Pulmonary artery endothelial cell (primary cell): ENCODE results near the gene TBC1D9. TPM values are rescaled to one million over a fixed set of nuclear protein-coding genes. Genes with fewer than 3 reads are reported as not detected.

Experiments
- DNase-seq: peaks from one replicate; pipeline ENCODE4 v3.0.0-alpha.2; 2011; ENCODE audit warnings: low read depth, low spot score
- total RNA-seq: library from RNA; depleted of rRNA; stranded (reverse); fragments of >200 nt; gene quantifications from 2 replicates; pipeline ENCODE4 v1.2.3, GENCODE V29; 2014

Gene TBC1D9
- total RNA-seq, 1 donor from 2014 or later = 61.5 TPM

DNA sequence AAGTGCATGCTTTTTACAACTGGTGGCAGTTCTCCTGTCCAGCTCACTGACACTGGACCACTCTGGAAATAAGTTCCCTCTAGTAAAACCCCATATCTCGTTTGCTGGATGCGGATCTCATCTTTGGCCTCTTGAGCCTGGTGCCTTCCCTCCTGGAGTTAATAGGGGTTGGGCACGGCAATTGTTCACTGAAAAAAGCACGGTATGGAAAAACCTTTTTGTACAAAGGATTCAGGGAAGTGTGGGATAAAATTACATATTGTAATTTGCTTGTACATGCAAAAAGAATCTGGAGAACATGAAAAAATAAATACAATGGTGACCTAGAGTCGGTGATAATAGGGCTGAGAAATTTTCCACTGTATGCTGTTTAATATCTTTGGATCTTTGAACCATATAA lies 30.6 kb downstream of the TBC1D9 start:
- DNase-seq = no peak

DNA sequence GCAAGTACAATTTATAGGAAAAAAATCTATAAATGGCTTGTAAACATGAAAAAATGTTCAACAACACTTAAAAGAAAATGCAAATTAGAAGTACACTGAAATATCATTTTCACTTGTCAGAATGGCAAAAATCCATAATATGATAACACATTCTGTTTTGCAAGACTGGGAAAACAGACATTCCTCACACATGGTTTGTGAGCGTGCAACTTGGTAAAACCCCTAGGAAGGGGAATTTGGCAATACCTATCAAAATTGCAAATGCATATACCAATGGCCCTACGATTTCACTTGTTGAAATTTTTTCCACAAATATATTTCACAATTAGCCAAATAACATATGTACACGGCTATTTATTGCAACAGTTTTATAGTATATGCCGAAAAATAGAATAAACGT lies 31.4 kb downstream of the TBC1D9 start:
- DNase-seq = no peak

DNA sequence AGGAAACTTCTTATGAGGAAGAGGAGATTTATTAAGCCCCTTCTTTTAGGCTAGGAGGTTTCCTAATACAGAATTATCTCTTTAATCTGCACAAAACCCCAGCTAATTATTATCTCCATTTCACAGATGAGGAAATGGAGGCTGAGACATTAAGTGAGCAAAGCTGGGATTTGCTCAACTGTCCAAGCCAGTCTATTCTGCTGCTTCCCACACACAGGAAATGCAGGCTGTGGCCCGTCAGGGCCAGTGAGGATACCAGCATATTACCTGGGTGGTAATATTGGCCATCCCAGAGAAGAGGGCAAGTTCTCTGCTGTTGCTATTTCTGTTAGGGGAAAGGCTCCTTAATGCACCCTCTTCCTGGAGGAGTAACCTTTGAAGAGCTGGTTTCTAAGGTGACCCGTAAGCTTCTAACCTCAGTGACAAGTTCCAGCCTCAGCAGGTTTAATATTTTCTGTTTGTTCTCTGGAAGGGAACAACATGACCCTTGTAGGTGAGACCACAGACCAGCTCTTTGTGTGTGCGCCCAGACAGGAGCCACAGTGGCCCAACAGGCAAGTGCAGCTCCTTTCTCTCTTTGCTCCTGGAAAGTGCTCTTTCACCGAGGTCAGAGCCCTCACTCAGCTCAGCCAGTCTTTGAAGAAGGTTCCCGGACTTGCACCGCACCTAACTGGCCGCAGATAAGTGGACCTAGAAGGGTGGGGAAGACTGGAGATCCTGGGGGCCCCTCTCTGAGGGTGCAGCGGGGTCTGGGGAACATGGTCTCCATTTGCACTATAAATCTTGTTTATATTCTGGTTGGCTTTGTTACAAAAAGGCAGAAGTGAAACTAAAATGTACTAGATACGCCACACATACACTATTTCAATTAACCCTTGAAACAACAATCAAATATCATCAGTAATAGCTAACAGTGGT lies 35.5 kb downstream of the TBC1D9 start:
- no peak for DNase-seq

DNA sequence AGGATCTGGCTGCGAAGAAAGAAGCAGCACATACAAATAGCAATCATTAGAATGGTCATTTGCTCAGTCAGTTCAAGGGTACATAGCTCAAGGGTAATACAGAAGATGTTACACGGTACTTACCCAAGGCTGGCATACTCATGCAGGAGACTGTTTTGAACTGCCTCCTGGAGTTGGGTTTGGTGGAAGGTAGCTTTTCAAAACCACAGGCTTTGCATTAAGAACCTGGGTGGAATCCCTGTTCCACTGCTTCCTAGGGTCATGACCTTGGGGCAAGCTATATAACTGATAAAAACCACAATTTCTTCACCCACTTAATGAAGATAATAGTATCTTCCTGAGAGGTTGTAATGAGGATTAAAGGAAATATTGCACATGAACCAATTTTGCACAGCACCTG lies 36.5 kb downstream of the TBC1D9 start:
- no peak for DNase-seq

DNA sequence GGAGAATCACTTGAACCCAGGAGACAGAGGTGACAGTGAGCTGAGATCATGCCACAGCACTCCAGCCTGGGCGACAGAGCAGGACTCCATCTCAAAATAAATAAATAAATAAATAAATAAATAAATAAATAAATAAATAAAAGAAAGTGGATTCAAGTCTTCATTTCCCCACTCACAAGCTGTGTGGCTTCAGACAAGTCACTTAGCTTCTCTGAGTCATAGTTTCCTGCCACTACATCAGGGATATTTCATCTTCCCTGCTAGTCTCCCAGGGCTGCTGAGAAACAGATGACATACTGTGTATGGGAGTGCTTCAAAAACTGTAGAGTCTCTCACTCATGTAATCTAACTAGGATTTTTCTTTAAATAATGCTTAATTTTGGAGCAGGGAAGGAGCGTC lies 37.2 kb downstream of the TBC1D9 start:
- peak; percentile 24 for DNase-seq

DNA sequence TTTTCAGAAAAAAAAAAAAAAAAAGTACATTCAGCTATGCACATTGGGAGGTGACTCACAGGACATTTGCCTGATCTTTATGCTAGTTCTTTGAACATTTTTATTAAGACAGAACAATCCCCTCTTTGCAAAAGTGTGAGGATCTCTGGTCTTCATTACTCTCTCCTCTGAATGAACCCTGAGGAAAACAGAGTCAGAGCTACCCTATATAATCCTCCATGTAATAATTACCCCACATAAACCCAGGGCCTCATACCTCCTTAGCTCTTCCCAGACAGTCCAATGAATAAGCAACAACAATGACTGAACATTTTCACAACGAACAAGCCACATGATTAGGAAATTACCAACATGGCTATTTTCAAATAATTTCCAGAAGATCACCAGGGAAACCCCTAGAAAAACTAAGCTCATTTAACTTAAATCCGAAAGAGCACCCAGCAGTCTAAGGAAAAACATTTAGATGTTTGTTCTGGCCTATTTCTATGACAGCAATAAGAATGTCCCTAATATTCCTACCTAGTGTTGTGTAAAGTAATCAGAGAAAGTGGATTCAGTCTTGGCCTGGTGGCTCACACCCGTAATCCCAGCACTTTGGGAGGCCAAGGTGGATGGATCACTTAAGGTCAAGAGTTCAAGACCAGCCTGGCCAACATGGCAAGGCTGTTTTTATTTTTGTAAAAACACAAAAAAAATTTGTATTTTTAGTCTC lies 37.8 kb downstream of the TBC1D9 start:
- peak; percentile 20 for DNase-seq

DNA sequence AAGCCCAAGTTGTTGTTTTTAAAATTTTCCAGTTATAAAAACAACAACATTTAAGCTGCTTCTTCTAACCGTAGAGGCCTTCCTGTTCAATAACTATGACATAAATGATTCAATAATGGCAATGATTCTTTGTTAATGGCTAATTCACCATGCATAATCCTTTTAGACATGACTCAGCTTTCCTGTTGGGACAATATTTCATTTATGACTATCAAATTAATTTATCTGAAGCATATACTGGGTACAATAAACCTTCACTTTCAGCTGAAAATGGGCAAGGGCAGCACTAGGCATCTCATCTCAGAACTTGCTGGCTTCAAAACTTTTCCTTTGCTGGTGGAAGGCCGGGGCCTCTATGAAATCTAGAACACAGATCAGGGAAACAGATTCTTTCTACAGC lies 38.9 kb downstream of the TBC1D9 start:
- no peak for DNase-seq

DNA sequence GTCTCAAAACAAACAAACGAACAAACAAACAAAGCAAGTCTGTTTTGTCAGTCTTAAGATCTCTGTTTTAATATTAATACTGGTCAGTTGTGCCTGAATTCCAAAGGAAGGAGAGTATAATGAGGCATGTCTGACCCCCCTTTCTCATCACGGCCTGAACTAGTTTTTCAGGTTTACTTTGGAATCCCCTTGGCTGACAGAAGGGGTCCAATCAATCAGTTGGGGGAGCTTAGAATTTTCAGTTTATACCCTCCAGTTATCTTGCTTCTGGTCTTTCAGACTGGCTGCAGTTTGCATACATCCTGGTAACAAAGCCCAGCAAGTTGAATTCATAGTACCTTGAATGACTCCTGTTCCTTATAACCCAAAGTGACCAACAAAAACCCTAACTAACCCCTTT lies 41.1 kb downstream of the TBC1D9 start:
- DNase-seq = no peak

DNA sequence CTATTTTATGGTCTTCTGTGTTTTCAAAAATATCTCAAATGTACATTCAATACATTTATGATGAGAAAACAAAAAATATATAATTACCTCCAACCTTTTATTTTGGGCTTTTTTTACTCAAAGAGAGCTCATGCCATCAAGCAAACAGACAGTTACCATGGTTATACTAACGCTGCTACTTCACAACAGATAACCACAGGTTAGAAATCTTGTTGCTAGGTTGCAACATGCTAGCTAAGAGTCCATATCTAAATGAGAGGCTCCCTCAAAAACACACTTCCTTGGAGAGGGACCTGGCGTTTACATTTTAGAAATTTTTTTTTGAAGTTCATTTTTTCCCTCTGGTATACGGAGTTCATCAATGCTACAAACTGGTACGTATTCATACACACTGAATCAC lies 44.3 kb downstream of the TBC1D9 start:
- no peak for DNase-seq

DNA sequence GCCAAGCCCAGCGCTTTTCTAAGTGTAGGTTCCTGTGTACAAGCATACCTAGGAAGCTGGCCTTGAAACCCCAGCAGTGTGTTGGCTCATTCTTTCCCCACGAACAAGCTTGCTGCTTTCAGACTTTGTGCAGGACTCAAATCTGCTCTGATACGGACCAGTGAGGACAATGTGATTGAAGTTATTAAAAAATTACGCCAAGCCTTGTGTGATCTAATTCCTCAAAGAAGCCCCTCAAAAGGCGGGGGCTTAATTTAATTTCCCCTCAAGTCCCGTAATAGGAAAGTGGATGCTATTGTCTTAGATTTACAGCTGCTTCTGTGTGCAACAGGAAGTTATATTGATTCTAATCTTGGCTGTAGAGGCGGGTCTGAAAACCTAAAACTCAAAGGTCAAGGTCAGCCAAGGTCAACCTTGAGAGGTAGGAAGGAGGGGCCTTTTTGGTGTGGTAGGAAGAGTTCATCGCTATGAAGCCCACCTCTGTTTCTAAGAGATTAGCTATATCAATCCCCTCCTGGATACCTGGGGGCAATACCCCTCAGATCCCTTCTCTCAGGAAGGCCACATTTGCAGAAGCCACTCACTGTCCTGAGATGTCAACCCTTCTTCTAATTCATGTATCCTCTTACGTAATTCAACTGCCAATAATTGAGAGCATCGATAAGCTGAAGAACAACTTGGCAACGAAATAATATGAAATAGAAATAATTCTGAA lies 45.1 kb downstream of the TBC1D9 start:
- DNase-seq = no peak

DNA sequence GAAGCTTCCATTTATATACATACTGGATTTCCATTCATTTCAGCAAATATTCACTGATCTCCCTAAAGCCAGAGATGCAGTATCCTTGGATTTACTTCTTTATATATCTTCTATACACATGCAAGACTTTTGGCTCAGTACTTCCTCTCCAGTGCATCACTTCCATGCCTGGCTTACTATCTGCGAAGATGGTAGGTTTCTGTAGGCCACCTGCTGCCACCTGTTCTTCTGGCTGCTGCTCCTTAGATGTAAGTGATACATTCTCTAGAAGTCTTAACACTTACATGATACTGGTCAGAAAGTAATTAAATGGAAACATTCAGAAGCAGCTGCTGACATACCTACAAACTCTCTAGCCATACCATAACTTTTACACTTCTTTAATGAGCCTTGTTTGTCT lies 48.9 kb downstream of the TBC1D9 start:
- no peak for DNase-seq

DNA sequence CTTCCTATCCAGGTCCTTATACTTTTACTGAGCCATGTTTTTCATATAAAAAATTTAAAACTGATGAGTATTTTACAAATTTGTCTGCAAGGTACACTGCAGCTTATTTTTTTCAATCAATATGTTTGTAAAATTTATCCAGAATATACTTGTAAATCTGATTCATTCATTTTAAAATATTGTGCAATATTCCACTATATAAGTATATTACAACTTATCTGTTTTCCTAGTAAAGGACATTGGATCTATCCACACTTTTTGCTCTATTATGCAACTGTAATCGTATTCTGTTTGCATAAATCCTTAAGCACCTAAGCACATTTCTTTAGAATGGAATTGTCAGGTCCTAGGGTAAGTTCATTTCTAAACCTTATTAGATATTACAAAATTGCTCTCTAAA lies 49.5 kb downstream of the TBC1D9 start:
- no peak for DNase-seq

DNA sequence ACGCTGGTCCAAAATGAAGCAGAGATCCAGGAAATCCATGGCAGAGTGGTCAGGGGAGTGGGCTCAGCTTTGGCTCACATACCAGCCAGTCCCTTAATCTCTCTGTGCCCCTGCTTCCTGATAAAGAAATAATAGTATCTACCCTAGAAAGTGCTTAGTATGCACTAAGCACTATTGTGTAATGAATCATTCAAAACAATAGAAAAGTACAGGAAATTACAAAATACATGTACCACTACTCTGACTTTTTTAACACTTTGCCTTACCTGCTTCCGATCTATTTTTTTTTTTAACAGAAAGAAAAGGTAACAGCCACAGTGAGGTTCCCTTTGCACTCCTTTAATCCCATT lies 49.9 kb downstream of the TBC1D9 start:
- DNase-seq = no peak

DNA sequence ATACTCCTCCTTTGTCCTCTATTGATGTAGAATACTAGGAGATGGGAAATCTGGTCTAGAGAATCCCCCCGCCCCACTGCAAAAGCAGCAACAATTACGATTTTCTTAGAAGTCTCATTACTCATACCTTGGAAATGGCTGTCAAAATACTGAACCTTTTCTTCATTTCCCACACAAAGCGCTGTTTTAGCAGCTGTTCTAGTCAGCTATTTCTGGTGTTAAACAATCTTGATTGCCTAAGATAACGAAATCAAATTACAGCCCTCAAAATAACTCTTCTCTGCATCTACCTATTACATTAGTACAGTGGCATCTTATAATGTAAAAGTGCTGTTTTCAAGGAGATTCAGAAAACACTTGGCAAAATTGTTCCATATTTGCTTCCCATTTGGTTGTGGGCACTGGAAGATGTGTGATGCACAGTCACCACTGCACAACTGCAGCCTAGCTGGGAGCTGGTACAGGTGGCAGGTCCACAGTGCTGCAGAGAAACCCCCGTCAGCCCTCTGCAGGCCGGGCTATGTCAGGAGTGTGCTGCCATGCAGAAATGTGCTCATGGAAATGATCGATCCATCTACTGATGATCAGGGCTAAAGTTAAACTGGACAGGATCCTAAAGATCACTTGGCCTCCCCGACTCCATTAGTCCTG lies 50.4 kb downstream of the TBC1D9 start:
- DNase-seq = no peak

DNA sequence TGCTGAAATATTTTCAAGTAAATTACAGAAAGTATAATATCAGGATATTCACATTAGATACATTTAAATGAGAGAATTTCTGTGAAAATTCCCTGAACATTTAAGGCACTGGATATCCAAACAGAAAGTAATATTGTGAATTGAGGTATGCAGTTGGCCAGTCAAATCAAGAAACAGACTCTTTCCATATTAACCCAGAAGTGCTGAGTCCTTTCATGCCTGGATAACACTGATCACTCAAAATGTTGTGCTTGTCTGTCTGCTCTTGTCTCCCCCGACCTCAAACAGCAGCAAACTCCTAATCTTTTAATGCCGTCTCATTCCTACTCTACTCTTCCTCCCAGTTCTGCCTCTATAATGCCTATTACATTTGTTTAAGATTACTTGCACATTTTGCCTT lies 51.2 kb downstream of the TBC1D9 start:
- no peak for DNase-seq

DNA sequence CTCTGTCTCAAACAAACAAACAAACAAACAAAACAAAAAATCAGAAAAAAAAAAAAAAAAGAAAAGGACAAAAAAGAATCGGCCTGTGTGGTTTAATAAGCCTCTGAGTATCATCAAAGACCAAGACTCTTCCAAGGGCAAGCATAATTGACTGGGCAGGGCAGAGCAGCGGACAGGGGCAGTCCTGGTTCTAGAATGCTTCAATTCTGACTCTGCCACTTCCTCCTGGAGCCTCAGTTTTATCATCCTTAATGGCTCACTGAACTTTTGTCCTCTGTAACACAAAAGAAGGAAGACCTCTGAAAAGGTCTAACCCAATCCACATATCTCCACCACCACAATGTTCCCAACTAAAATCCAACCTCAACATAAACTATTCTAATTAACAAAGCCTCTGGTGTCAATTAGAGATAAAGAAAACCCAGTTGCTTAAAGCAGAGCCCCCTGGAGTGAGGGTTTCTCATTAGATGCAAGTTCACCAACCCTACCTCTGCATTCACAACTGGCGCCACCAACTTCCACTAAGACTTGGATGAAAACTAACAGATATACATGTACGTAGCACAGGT lies 51.7 kb downstream of the TBC1D9 start:
- DNase-seq = no peak

DNA sequence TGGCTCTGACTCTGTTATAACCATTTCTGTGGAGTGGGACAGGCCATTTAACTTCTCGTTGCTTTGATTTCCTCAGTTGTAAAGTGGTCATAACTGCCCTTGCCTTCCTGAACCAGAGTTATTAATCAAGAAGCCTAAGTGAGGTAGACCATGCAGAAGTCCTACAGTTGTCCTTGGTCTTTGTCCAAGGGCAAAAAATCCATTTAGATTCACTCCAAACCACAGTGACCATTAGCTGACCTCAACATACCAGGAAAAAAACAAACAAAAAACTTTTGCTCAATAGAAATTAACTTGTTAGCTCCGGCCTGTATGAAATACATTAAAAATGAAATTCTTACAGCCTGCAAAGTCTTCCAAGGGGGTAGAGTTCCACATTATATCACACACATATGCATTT lies 52.7 kb downstream of the TBC1D9 start:
- no peak for DNase-seq

DNA sequence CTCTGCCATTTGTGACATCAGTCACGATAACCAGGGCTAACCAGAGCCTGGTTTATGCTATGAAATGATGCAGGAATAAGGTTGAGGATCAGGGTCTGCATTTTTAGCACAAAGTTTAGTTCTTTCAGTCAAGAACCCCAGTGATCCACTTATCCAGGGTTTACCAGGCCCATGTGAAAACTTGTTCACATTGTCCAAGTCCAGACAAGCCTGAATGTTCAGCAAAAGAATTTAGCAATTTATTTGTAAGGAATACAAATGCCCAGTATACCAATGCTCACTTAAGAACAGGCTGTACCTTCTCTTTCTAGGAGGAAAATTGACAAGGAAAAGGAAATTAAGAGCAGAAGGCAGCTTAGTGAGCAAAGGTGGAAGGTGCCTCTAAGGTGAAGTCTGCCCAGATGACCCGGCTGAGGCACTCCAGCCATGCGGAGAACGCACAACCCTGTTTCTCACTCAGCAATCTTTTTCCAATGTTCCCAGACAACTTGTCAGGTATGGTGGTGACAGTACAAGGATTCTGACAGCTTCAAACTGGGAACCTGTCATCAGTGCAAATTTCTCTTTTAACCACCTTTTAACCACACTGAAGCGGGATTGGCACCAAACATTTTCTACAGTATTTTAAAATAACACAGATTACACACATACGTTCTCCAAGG lies 54.0 kb downstream of the TBC1D9 start:
- DNase-seq = no peak

DNA sequence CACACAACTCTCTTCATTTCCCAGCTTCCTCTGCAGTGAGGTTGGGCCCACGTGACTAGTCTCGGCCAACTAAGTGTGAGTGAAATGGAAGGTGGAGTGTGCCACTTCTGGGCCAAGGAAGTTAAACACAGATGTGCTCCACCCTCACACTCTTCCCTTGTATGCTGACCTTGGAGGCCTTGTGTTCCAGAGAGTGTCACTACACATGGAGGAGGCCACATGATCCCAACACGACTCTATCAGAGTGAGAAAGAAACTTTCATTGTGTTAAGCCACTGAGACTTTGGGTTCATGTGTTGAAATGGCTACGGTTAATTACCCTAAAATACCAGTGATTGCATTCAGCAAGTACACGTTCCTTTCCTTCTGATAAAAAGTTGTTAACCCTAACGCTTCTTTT lies 55.1 kb downstream of the TBC1D9 start:
- DNase-seq = no peak

DNA sequence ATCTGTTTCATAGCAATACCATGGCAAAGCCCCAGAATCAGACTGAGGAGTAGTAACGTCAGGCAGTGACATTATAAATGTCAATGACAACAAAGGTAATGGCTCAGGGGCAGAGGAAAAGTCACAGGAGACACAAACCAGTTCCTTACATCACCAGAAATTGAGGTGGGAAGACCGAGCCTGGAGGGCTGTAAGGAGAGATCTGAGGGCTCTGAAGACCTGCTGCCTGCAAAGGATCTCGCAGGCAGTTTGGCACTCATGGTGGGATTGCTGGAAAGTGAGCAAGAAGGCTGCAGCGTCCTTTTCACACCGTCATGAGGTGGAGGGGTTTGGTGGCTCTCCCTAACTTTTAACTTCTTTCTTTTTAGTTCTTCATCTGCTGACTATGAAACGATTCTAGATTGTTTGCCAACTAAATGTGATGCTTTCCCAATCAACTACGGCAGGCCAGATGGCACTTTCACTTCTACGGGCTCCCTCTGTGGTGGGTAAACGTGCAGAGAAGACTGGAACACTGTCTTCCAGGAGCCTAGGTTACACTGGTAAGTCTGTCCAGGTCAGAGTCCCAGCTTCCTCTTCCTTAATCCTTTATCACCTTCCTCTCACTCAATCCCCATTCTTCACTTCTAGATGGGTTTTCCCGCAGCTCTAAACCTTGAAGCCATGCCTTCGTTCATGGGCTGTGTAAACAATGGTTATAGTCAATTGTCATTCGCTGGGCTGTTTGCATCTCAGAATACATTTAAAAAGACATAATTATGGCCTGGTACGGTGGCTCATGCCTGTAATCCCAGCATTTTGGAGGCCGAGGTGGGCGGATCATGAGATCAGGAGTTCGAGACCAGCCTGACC lies 58.2 kb downstream of the TBC1D9 start:
- DNase-seq = no peak
